T-helper 17 cell (primary cell): Measurements from ENCODE around the gene PRICKLE3. TPM values are rescaled to one million over a fixed set of nuclear protein-coding genes. Genes with fewer than 3 reads are reported as not detected.
"Not testable (repeated sequence)": the region's sequence is repeated elsewhere in the genome, so short reads cannot be mapped to it uniquely, and the experiment has no call there.

Experiments
- ATAC-seq: fragments of 150-1000 bp; cut with Tn5 transposase; 2 replicates; pipeline ENCODE4 v1.10.0; 2021; ENCODE audit warnings: mild to moderate bottlenecking, moderate library complexity
- DNase-seq, 3 donors: peaks; one replicate each; pipeline versions ENCODE4 v3.0.0 to v3.0.0-alpha.2; 2020 to 2021
- H3K9me3 ChIP-seq: one replicate; pipeline ENCODE4 v1.7.0; 2013; ENCODE audit warnings: low read length, mild to moderate bottlenecking; ENCODE audit not compliant: control insufficient read depth, poor library complexity, severe bottlenecking
- H3K27ac Mint-ChIP-seq: one replicate; pipeline ENCODE4 v1.8.0; 2022; ENCODE audit warnings: mild to moderate bottlenecking, moderate library complexity, mixed read lengths
- H3K27me3 Mint-ChIP-seq: one replicate; pipeline ENCODE4 v1.8.0; 2022; ENCODE audit warnings: mixed read lengths
- H3K36me3 Mint-ChIP-seq: one replicate; pipeline ENCODE4 v1.8.0; 2022; ENCODE audit warnings: low read depth, mixed read lengths
- H3K4me1 Mint-ChIP-seq: one replicate; pipeline ENCODE4 v1.8.0; 2022; ENCODE audit warnings: mild to moderate bottlenecking, mixed read lengths
- H3K4me3 Mint-ChIP-seq: one replicate; pipeline ENCODE4 v1.8.0; 2022; ENCODE audit warnings: mild to moderate bottlenecking, moderate library complexity, mixed read lengths
- total RNA-seq, 4 donors: library from RNA in 2 of 4; stranded (reverse) in 2 of 4; gene quantifications; one replicate each; pipeline ENCODE4 v1.2.3 and lab custom pipeline; 2022 to 2026

The PRICKLE3 gene
- total RNA-seq, 2 donors from 2014 or later = 4.8 to 7.5 TPM

DNA sequence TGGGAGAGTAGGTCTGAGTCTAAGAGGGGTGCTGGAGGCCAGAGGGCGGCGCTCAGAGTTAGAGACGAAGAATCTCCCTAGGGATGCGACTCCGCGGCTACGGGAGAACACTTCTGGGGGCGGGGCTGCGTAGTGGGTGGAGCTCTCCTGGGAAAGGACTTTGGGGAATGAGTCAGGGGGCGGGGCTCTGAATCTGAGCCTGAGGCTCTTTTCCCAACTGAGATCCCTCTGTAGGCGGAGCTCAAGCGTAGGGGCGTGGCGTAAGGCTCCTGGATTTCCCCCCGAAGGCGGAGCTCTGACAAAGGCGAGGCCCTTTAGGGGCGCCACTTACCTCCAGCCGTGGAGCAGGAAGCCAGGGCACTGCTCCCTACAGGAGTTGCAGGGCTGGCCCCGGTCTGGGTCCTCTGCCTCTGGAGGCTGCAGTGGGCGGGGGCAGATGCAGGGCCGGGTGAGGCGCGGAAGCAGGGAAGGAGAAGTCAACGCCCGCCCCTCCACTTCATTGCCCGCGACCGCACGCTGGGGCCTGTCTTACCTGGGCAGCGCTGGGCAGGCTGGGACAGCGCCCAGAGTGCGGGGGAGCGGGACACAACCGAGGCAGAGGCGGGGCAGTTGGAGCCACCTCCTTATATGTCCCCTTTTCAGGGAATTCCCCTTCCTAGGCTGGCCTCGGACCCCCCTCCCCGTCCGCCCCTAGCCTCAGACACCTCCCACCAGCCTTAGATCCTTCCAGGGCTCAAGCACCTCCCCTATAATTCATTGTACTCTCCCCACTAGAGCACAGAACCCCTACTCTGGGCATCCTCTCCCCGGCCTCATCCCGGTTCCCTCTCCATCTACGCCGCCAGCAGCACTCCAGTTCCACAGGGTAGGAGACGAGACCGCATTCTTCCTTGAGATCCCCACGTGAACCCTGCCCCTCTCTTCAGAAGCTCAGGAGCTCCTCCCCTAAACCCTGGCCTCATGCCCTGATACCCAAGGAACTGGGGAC is 1.6 kb downstream of the PRICKLE3 start:
- H3K27me3 Mint-ChIP-seq = no peaks in the 10 kb centered on the region
- no peaks in the 10 kb centered on the region for H3K9me3 ChIP-seq
- peak in 1 of 3 donors; percentile 26 for DNase-seq
- H3K27ac Mint-ChIP-seq = peak overlapping the region; percentile 86
- peaks cover 23% of the 10 kb centered on the region for H3K4me1 Mint-ChIP-seq
- H3K36me3 Mint-ChIP-seq = peaks cover 8% of the 10 kb centered on the region
- peak; percentile 68 for ATAC-seq
- peak overlapping the region; percentile 92 for H3K4me3 Mint-ChIP-seq

DNA sequence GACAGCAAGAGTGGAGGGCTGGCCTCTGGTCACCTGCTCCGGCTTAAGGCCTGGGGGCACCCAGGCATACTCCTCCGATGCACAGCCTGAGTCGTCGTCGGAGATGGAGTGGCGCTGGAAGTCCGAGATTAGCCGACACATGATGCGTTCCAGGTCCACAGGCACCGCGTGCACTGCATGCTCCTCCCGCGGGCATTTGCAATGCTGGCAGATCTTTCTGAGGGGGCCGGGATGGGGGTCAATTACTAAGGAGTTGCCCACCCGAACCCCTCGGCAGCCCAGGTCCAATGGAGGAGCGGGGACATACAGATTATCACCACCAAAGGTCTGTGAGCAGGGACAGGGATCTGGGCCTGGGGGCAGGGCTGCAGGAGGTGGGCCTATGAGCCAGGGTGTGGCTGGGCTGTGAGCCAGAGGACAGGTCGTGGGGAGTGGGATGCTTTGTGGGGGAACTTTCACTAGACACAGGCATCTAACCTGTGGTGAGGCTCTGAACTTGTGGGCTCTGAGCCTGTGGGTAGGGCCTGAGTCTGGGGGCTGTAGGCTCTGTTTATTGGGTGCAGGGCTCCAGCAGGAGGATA is 2.4 kb downstream of the PRICKLE3 start:
- DNase-seq (no peak), ATAC-seq (no peak)
- Mint-ChIP-seq H3K4me3 (peak overlapping the region; percentile 58), H3K36me3 (peaks cover 9% of the 10 kb centered on the region), H3K27ac (no peak overlapping the region), H3K4me1 (peaks cover 25% of the 10 kb centered on the region), H3K27me3 (no peaks in the 10 kb centered on the region)
- H3K9me3 ChIP-seq = no peaks in the 10 kb centered on the region

- peaks cover 9% of the 10 kb centered on the region for H3K36me3 Mint-ChIP-seq
- no peak for ATAC-seq
- no peak overlapping the region for H3K27ac Mint-ChIP-seq
Observed at GRCh38 chrX:49179358-49179757, 6.8 kb downstream of the PRICKLE3 start.

GRCh38 chrX:49178537-49178936 is 7.6 kb downstream of the PRICKLE3 start:
- no peaks in the 10 kb centered on the region for H3K27me3 Mint-ChIP-seq
- H3K4me1 Mint-ChIP-seq = peaks cover 18% of the 10 kb centered on the region
- DNase-seq = no peak
- H3K9me3 ChIP-seq = no peaks in the 10 kb centered on the region
- no peak overlapping the region for H3K27ac Mint-ChIP-seq
- ATAC-seq = no peak
- no peak overlapping the region for H3K4me3 Mint-ChIP-seq
- peaks cover 9% of the 10 kb centered on the region for H3K36me3 Mint-ChIP-seq

More at GRCh38 chrX:49179358-49179757, 6.8 kb downstream of the PRICKLE3 start:
- no peaks in the 10 kb centered on the region for H3K9me3 ChIP-seq
- DNase-seq = no peak
- H3K27me3 Mint-ChIP-seq = no peaks in the 10 kb centered on the region
- H3K4me3 Mint-ChIP-seq = no peak overlapping the region
- H3K4me1 Mint-ChIP-seq = peaks cover 22% of the 10 kb centered on the region

DNA sequence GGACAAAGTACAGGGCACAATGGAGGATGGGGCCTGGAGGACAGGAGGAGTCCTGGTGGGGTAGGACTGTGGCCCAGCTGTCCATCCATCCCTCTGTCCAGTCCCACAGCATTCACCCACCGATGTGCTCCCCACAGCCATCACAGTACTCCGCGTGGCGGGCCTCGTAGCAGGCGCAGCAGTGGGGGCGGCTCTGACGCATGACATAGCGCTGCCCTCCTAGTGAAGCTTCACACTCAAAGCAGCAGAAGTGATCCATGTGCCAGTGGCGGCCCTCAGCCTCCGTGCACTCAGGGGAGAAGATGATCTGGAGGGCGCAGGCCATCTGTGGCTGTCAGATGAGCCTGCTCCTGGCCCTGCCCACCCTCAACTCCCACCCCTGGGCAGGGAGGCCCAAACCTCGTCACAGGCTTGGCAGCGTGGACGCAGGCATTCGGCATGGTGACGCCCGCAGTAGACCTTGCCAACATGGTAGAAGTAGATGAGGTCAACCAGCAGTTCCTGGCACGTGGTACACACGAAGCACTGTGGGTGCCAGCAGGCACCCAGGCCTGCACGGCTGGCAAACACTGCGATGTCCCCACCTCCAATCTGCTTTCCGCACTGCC is 8.2 kb downstream of the PRICKLE3 start:
- H3K27ac Mint-ChIP-seq = no peak overlapping the region
- no peak overlapping the region for H3K4me3 Mint-ChIP-seq
- ATAC-seq = no peak
- H3K27me3 Mint-ChIP-seq = no peaks in the 10 kb centered on the region
- H3K9me3 ChIP-seq = no peaks in the 10 kb centered on the region
- peaks cover 9% of the 10 kb centered on the region for H3K36me3 Mint-ChIP-seq
- peaks cover 21% of the 10 kb centered on the region for H3K4me1 Mint-ChIP-seq
- DNase-seq = no peak

GRCh38 chrX:49177338-49177833 is 8.8 kb downstream of the PRICKLE3 start:
- Mint-ChIP-seq H3K27me3 (no peaks in the 10 kb centered on the region), H3K36me3 (peaks cover 9% of the 10 kb centered on the region), H3K27ac (peak overlapping the region; percentile 83), H3K4me3 (no peak overlapping the region), H3K4me1 (peaks cover 23% of the 10 kb centered on the region)
- ATAC-seq (peak; percentile 74), DNase-seq (no peak)
- no peaks in the 10 kb centered on the region for H3K9me3 ChIP-seq

DNA sequence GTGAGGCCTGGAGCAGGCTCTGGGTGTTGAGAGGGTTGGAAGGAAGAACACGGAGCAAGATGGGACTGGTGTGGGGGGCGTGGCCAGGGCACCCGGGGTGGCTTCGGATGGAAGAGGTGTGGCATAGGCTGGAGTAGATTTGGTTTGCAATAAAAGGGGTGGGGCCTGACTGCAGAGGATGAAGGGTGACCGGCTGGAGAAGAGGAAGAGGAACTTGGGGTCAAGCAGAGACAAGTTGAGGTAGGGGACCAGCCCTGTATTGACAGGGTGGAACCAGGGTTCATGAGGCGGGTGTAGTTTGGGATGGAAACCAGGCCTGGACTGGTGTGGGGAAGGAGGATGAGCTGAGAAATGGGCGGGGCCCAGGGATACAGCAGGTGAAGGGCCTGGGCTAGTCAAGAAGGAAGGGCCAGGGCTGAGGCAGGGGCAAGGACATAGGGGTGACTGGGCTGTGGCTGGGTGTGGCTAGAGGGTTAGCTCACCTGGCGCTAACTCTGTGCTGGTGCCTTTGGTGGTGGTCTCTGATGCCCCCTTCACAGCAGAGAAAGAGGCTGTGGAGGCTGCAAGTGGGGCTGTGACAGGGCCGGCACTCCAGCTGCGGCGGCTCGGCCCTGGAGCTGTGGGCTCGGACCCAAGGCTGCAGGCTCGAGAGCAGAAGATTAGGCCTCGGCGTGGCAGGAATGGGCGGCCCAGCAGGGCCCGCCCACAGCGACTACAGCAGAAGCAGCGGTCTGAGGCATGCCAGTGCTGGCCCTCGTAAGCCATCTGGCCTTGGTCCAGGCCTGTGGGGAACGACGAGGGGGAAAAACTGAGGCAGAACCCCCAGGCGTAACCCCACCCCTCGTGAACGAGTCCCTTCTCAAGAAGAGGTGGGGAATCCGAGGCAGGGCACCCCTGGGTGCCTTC is 9.5 kb downstream of the PRICKLE3 start:
- Mint-ChIP-seq H3K27me3 (no peaks in the 10 kb centered on the region), H3K4me3 (no peak overlapping the region), H3K4me1 (peaks cover 19% of the 10 kb centered on the region), H3K27ac (peak overlapping the region; percentile 83), H3K36me3 (peaks cover 9% of the 10 kb centered on the region)
- no peaks in the 10 kb centered on the region for H3K9me3 ChIP-seq
- DNase-seq = no peak
- no peak for ATAC-seq

- Mint-ChIP-seq H3K4me3 (no peak overlapping the region), H3K4me1 (peaks cover 19% of the 10 kb centered on the region), H3K36me3 (peaks cover 6% of the 10 kb centered on the region), H3K27me3 (no peaks in the 10 kb centered on the region), H3K27ac (peak overlapping the region; percentile 83)
- DNase-seq (no peak), ATAC-seq (no peak)
- H3K9me3 ChIP-seq = no peaks in the 10 kb centered on the region
Observed at GRCh38 chrX:49175435-49176274, 10.5 kb downstream of the PRICKLE3 start.

- no peak overlapping the region for H3K4me3 Mint-ChIP-seq
- no peak overlapping the region for H3K27ac Mint-ChIP-seq
- no peak for DNase-seq
- H3K27me3 Mint-ChIP-seq = no peaks in the 10 kb centered on the region
- no peak for ATAC-seq
- H3K4me1 Mint-ChIP-seq = peaks cover 19% of the 10 kb centered on the region
- H3K9me3 ChIP-seq = no peaks in the 10 kb centered on the region
- H3K36me3 Mint-ChIP-seq = peaks cover 2% of the 10 kb centered on the region
Observed at GRCh38 chrX:49174723-49175122, 11.4 kb downstream of the PRICKLE3 start.

DNA sequence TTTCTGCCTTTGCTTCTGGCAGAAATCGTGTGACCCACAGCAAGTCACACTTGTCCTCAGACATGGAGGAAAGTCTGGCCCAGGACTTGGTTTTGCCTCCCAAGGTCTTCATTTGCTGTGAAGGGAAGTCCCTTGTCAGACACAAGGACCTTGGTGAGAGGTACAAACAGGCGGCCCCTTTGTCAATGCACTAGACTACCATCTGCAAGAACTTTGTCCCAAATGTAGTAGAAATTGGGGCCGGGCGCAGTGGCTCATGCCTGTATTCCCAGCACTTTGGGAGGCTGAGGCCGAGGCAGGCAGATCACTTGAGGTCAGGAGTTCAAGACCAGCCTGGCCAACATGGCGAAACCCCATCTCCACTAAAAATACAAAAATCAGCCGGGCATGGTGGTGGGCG is 12.6 kb downstream of the PRICKLE3 start:
- not testable (repeated sequence) for H3K27ac Mint-ChIP-seq, H3K27me3 Mint-ChIP-seq, H3K9me3 ChIP-seq, H3K4me3 Mint-ChIP-seq, DNase-seq, H3K36me3 Mint-ChIP-seq, ATAC-seq
- peaks cover 15% of the 10 kb centered on the region for H3K4me1 Mint-ChIP-seq

- peak overlapping the region; percentile 71 for H3K27ac Mint-ChIP-seq
- peak in 2 of 3 donors; percentile 60 to 62 for DNase-seq
- no peaks in the 10 kb centered on the region for H3K27me3 Mint-ChIP-seq
Observed at GRCh38 chrX:49172280-49172780, 13.8 kb downstream of the PRICKLE3 start.

More at GRCh38 chrX:49172280-49172780, 13.8 kb downstream of the PRICKLE3 start:
- peaks cover 16% of the 10 kb centered on the region for H3K4me1 Mint-ChIP-seq
- no peaks in the 10 kb centered on the region for H3K36me3 Mint-ChIP-seq
- peak overlapping the region; percentile 90 for H3K4me3 Mint-ChIP-seq
- peak; percentile 78 for ATAC-seq
- no peaks in the 10 kb centered on the region for H3K9me3 ChIP-seq
